ENCODE data around the gene ANAPC16.
"Not testable (repeated sequence)": the region's sequence is repeated elsewhere in the genome, so short reads cannot be mapped to it uniquely, and the experiment has no call there.

Gene ANAPC16

DNA sequence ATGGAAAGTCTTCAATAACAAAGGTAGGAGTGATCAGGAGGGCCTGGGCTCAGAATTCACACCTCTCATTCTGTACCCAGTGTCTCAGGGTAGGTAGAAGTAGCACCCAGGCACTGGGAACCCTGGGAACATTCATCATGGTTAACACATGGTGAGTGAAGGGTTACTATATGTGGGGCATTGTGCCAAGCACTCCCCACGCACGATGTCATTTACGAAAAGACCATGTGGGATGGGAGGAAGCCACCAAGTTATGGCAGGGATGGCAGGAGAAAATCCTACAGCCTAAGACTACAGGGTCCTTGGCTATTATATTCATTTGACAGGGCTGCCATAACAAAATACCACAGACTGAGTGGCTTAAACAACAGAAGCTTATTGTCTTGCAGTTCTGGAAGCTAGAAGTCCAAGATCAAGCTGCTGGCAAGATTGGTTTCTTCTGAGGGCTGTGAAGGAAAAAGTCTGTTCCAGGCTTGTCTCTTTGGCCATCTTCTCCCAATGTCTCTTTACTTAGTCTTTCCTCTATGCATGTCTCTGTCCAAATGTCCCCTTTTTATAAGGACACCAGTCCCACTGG, 30.2 kb downstream of the ANAPC16 start:
- DNase-seq, result no peak

DNA sequence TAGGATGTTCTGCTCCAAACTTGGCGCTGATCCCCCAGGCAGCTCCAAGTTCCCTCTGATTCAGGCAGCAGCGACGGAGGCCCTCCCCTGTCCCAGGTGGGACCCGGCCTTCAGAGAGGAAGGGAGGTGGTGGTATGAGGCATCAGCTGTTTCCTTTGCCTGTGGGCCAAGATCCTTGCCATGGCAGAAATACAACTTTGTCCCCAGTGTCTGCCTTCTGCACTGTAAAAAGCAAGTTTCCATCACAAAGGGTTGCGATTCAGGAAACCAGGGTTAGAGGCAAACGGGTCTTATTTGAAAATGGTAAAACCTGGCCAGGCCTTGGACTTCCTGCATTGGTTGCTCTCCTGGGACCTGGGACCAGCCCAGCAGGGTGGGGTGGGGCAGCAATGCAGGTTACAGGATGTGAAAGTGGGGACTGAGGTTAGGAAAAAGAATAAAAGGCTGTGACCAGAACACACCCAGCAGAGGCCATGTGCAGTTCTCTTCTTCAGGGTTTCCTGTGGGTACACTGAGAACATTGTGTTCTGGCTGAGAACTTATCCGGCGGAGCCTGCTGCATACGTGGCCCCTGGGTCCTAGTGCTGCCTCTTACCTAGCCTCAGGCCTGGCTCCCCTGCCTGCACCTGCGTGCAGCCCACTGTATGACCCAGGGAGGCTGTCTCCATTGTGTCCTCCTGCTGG, 32.8 kb downstream of the ANAPC16 start:
- DNase-seq, result peak; percentile 79 to 83

DNA sequence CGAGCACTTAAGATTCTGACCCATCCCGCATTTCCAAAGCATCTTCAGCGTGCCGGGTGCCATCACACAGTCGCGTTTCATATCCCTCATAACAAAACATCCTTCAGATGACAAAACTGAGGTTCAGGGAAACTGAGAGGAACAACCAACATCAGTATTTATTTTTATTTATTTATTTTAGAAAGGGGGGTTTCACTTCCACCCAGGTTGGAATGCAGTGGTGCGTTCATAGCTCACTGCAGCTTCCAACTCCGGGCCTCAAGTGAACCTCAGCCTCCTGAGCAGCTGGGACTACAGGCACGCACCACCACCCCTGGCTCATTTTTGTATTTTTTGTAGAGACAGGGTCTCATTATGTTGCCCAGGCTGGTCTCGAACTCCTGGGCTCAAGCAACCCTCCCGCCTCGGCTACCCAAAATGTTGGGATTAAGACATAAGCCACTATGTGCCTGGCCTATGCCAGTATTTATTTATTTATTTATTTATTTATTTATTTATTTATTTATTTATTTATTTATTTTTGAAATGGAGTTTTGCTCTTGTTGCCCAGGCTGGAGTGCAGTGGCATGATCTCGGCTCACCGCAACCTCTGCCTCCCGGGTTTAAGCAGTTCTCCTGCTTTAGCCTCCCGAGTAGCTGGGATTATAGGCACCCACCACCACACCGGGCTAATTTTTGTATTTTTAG, 33.5 kb downstream of the ANAPC16 start:
- not testable (repeated sequence) for DNase-seq

DNA sequence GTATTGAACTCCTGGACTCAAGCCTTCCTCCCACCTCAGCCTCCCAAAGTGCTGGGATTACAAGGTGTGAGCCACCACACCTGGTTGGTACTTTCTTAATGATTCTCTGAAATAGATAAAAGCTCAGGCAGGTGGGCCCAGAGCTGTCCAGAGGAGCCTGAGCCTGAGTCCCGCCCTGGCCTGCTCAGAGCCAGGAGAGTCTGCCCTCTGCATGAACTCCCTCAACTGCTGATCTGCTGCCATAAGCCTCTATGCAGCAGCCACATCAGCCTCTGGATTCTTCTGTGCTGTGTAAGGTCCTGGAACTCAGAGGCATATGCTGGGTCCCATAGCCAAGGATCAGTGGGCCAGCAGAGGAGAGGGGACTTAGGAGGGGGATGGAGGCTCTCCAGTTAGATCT, 34.9 kb downstream of the ANAPC16 start:
- DNase-seq, result no peak

DNA sequence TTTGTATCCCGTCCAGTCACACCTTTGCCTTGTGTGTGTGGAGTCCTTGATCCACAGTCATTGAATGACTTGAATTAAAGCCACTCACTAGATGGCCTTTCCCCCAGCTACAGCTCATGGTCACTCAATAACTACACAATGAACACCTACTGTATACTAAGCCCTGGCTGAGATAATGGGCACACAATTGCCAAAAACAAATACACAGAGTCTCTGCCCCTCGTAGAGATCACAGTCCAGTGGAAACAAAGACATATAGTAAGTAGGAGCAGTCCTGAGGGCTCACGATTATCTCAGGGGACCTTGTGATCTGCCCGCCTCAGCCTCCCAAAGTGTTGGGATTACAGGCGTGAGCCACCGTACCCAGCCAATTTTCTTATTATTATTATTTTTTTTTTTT, 35.8 kb downstream of the ANAPC16 start:
- DNase-seq, result no peak

DNA sequence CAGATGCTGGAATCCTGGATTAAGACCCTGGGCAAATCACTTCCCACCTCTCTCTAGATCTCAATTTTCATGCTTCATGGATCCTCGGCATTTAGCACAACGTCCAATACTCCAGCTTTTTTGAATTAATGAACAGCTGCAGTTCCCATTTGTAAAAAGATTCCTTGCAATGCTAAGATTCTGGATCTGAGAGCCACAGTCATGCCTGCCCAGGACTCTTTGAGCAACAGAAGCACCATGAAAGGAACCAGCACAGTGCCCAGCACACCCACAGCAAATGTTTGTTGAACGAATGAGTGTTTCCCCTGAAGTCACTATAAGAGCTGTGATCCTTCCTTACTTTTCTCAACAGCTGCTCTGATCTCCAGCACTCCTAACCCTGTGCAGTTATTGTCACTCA, 37.2 kb downstream of the ANAPC16 start:
- DNase-seq, result no peak

DNA sequence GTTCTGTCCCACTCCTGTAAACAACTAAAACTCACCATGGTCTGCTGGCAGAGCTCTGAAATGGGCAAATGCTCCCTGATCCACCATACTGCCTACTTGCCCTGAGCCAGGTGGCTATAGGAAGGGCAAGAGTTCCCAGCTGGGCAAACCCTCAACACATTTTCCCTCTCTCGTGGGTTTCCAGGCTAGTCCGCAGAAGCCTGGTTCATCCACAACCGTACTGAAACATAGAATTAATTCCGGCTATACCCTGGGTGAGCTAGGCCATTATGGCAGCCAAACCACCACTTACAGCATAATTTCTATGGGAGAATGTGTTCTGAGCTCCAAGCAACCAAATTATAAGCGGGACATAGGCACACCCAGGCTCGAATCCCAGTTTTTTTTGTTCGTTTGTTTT, 37.8 kb downstream of the ANAPC16 start:
- no peak for DNase-seq

DNA sequence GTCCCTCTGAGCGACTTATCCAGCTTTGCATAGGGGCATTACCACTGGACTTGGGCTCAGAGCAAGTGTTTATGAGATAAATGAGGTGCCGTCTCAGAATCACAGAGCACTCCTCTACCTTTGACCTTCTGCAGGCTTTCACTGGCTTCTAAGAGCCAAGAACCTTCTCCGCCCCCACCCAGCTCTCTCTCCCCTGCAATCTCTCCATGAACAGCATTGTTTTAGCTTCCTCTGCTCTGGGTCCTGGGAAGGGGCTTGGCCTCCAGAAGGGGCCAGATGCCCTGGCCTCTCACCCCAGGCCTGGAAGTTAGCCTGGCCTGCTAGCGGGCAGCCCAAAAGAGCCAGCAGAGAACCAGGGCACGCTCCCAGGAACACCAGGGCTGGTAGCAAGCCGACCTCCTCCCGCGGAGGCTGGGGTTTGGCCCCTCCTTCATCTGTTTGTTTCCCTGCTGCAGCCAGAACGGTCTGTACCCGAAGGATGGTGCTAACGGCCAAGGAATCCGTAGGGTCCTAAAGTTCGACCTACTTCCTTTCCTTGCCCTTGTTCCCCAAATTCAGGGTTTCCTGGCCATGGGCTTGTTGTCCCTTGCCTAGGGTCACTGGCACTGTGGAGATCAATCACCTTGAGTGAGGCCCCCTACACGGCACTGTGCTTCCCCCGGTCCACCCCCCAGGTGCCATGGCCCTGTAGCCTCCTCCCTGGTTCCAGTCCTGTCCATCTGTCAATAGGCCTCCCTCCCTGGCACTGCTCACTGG, 39.2 kb downstream of the ANAPC16 start:
- DNase-seq, result peak; percentile 41 to 46

DNA sequence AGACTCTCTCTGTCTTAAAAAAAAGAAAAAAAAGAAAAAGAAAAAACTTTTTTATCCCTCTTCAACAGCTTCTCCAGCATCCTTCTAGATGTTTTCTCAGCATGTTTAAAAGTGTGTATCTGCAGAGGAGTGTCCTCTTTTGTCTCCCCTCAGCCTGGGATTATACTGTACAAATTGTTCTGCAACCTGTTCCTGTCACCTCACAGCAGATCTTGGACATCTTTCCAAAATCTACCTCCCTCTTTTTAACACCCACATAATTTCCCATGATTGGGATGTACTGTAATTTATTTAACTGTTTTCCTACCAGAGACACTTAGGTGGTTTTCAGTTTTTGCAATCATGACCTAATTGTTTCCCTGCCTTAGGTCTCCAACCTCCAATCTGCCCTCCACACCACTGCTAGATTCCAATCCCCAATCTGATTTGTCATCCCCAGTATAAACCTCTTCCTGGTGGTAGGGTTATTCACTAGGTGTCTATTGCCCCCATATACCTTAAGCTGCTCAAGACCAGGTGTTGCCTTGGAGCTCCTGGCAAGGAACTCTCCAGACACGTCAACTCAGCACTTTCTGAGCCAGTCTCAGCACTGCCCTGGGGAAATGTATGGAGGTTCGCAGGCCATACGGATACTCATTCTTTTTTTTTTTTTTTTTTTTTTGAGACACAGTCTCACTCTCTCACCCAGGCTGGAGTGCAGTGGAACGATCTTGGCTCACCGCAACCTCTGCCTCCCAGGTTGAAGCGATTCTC, 40.3 kb downstream of the ANAPC16 start:
- DNase-seq, result no peak

DNA sequence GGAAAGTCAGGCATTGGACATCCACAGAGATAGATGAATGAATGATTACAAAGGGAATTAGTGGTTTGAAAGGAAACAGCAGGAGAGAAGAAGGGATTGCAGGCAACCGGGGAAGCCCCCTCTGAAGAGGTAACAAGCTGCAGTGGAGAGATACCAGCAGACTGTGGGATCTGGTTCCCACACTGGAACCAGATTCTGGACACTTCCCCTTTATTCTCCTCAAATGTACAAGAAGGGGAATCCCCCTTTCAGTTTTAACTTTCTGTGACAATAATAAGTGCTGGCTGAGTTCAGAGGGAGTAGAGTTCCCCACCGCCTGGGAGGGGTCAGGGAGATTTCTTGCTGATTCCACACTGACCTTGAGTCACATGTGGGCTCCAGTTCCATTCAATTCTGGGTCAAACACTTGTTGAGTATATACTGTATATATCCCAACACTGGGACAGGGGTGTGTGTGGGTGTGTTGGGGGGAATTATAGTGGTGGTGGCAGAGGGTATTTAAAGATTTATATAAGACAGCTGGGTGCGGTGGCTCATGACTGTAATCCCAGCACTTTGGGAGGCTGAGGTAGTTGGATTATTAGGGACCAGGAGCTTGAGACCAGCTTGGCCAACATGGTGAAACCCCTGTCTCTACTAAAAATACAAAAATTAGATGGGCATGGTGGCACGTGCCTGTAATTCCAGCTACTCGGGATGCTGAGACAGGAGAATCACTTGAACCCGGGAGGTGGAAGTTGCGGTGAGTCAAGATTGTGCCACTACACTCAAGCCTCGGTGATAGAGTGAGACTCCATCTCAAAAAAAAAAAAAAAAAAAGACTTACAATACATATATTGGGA, 41.5 kb downstream of the ANAPC16 start:
- DNase-seq, result peak; percentile 29 to 60

DNA sequence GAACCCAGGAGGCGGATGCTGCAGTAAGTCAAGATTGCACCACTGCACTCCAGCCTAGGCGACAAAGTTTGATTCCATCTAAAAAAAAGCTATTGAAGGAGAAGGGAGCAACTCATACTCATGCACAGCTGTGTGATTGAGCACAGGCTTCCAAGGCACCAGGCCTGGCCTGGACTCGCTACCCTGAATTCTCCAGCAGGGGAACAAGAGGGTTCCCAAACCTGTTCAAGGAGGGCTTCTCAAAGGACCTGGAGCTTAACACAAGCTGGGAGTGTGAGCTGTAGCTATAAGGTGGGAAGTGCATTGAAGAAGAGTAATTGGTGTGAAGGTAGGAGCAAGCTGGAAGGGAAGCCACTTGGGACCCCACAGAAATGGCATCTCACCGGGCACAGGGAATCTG, 42.8 kb downstream of the ANAPC16 start:
- no peak for DNase-seq

DNA sequence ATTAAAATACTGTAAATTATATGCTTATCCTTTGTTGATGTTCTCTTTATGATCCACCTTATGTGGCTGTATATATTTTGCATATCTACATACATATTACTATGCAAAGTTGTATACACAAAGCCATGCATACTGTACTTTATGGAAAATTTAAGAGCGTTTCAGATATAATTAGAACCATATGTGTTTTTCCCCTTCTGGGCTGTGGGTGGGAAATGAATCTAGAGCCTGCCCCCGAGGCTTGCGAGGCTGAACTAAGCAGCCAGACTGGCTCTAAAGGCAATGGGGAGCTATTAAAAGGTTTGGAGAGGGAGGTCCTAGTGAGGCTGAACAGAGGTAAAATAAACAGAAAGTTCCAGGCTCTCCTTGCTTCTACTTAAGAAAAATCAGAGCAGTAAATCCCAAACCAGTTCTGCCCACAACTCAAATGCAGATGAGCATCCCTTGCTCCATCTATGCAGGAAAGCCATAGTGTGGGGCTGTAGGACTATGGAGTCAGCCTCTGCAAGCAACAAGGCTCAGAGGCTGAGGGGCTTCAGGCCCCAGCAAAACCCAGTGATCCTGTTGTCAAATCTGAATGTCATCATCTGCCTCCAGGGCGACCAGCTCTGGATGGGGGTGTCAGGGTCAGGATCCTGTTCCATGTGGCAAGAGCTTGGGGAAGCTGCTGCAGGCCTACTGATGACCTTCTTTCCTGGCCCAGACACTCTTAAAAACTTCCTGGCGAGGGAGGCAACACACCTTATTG, 43.9 kb downstream of the ANAPC16 start:
- no peak for DNase-seq

DNA sequence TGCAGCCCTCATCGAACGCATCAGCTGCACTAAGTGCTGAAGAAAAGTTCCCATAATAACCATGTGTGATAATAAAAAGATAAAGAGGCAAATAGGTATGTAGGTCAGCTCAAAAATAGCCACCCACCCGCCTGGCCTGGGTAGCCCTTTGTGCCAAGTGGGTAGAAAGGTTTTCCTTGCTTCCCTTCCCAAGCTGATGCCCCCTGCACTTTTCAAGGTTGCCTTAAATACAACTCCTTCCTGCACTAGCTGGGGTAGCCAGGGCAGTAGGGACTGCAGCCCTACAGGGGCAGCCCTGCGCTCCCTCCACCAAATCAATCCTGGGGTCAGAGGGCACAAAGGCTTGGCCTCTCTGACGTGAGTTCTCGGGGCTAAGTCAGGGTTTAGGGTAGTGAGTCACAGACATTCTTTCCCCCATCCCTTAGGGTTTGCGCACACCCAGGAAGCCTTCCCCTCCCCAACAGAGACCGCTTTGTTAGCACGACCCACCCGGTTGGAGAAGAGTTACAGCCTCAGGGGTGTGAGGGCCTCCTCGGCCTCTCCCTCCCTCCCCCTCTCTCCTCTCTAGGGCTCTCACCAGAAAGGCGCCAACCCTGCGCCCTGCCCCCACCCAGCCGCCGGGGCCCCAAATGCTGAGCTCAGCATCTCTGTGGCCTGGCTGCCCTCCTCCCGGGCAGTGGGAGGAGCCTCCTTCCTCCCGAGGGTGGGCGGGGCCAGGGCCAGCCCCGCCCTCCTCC, 44.6 kb downstream of the ANAPC16 start:
- peak; percentile 86 to 89 for DNase-seq

DNA sequence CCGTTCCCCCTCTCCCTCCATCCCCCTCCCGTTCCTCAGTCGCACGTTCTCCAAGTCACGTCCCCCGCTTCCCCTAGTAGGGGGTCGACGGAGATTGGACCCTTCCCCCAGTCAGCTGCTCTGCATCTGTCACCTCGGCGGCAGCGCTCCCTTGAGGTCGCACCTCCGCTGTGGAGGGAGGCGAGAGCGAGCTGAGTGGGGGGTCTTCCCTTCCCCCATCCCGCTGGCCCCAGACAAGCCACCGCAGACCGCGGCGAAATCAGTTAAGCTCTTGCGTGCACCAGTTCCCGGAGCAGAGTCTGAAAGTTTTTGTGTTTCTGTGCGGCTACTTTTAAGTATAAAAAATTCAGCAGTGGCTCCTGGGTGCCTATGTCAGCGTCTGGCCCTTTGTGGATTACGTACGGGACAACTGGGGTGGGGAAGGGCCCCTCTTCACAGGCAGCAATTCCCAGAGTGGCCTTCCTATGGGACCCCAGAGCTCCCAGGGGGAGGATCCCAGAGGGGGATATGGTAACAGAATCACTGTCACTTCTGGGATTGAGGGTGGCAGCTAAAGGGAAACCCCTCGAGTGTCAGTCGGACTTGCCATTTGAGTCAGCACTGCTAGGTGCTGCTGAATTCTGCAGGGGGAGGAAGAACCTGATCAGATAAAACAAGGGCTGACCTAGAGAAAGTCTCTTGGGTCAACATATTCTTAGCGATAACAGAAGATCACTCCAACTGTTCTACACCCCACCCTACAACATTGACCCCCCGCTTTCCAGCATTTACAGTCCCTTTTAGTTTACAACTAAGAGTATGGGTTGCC, 45.4 kb downstream of the ANAPC16 start:
- DNase-seq, result peak; percentile 33 to 54

DNA sequence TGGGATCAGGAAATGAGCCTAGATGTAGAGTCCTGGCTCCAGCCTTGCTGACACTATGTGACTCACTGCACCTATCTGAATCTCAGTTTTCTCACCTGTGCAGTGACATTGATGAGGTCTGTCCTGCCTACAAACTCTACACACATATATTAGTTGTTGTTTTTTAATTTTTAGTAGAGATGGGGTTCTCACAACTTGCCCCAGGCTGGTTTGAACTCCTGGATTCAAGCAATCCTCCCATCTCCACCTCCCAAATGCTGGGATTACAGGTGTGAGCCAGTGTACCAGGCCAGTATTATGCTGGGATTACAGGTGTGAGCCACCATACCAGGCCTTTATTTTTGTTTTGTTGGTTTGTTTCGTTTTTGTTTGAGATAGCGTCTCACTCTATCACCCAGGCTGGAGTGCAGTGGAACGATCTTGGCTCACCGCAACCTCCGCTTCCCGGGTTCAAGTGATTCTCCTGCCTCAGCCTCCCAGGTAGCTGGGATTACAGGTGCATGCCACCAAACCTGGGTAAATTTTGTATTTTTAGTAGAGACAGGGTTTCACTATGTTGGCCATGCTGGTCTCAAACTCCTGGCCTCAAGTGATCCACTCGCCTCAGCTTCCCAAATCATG, 46.1 kb downstream of the ANAPC16 start:
- no peak for DNase-seq

DNA sequence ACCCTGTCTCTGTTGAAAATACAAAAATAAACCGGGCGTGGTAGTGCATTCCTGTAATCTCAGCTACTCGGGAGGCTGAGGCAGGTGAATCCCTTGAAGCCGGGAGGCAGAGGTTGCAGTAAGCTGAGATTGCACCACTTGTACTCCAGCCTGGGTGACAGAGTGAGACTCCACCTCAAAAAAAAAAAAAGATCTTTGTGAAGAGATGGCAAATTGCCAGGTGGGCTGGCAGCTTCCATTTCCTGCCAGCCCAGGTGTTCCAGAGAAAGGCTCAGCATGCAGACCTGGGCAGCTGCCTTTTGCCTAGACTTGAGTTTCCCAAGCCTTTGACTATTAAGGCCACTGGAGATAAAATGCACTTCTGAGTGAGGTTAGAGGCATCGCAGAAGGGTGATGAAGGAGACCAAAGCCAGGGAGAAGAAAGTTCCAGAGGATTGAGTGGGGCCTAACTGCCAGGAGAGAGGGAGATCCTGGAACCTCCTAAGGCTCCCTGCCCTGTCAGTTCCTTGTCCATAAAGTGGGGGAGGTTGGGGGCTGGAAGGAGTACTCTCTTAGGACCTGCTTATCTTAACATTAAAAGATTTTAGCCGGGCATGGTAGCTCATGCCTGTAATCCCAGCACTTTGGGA, 47.9 kb downstream of the ANAPC16 start:
- DNase-seq, result peak; percentile 48 to 65

DNA sequence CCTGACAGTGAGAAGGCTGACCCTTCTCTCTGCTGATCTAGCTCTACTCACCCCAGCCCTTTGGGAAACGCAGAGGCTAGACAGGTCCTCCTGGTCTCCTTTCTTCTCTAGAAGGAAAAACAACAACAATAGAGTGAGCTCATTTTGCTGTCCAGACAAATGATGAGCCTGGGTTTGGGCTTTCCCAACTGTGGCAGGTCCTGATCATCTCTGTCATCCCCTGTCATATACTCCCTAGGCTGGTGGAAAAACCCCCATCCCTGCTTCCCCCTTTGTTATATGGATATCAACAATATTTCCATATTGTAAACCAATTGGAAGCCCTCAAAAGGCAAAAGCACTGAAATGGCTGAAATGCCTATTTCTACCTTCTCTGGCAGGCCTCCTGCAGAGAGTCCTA, 48.7 kb downstream of the ANAPC16 start:
- no peak for DNase-seq

DNA sequence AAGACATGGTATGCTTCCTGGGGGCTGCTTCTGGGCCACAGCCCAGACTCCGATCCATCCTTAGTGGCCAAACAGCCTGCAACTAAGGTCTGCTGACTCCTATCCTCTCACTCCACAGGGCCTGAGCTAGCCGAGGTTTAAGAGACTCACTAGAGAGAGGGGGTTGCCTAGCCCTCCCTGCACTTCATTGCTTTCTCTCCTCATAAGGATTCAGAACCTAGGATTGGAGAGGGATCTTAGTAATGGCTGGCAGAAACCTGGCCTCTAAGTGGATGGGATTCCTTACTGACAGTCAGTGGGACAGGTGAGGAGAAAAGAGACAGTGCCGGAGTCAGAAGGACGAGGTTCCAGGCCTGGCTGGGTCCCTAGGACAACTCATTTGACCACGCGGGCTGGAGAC, 49.7 kb downstream of the ANAPC16 start:
- no peak for DNase-seq

All from CD4-positive, alpha-beta T cell treated with Interleukin-4 for 1 hour (primary cell).